HEK293 (cell line): ENCODE measurements around the gene CELSR1.
A peak's percentile ranks its signal among the peaks of the same experiment; 100 is the strongest.

Experiments used
- CTCF ChIA-PET: fragments of 350-600 bp; formaldehyde crosslinking; extraction: SDS; loops from one replicate; lab custom pipeline; 2021; ENCODE audit warnings: antibody characterized with exemption; lab: Yijun Ruan, JAX
- POLR2A ChIA-PET: fragments of 300-600 bp; formaldehyde crosslinking; extraction: SDS; loops from one replicate; lab custom pipeline; 2020; ENCODE audit warnings: antibody characterized with exemption, inconsistent platforms; lab: Yijun Ruan, JAX
- H3K27ac ChIP-seq: fragments of 200-500 bp; sonication (Bioruptor generic); 2 replicates; pipeline ENCODE4 v1.5.1; 2014; ENCODE audit warnings: low read depth, low read length, control low read depth, inconsistent platforms; ENCODE audit errors: extremely low read depth
- H3K36me3 ChIP-seq, 2 experiments: fragments of 200-500 bp in 1 of 2; sonication (Bioruptor generic) in 1 of 2; 1 replicate in 1 of 2; 2 replicates in 1 of 2; pipeline ENCODE4 v1.5.1; 2014 to 2017; ENCODE audit warnings: inconsistent platforms in 2 of 2, low read length in 2 of 2; ENCODE audit not compliant: control insufficient read depth in 2 of 2, insufficient read depth in 1 of 2
- H3K4me1 ChIP-seq: fragments of 200-500 bp; sonication (Bioruptor generic); 2 replicates; pipeline ENCODE4 v1.5.1; 2014; ENCODE audit warnings: mild to moderate bottlenecking, low read length, inconsistent platforms; ENCODE audit not compliant: control insufficient read depth, insufficient read depth
- H3K4me3 ChIP-seq: 2 replicates; pipeline ENCODE4 v1.5.1; 2011; ENCODE audit warnings: low read depth, mild to moderate bottlenecking, control low read depth, low read length, moderate library complexity
- H3K9me3 ChIP-seq: fragments of 200-500 bp; sonication (Bioruptor generic); 2 replicates; pipeline ENCODE4 v1.5.1; 2014; ENCODE audit warnings: low read depth, low read length, inconsistent platforms; ENCODE audit not compliant: control insufficient read depth, insufficient read depth
- BCL11A ChIP-seq: fragments of 450-650 bp; formaldehyde crosslinking; IDR thresholded peaks from 2 replicates; pipeline ENCODE4 v1.5.1; 2016; ENCODE audit warnings: low read depth, missing biosample characterization, missing genetic modification characterization
- GLI2 ChIP-seq: fragments of 450-650 bp; formaldehyde crosslinking; IDR thresholded peaks from 2 replicates; pipeline ENCODE4; 2017; ENCODE audit warnings: missing biosample characterization, missing genetic modification characterization, low read depth, borderline replicate concordance
- KLF1 ChIP-seq: fragments of 450-650 bp; formaldehyde crosslinking; IDR thresholded peaks from 2 replicates; pipeline ENCODE4 v1.5.1; 2016; ENCODE audit warnings: missing biosample characterization, missing genetic modification characterization
- KLF7 ChIP-seq: fragments of 450-650 bp; formaldehyde crosslinking; IDR thresholded peaks from 2 replicates; pipeline ENCODE4 v1.5.1; 2016; ENCODE audit warnings: missing biosample characterization, missing genetic modification characterization, borderline replicate concordance
- MZF1 ChIP-seq: fragments of 450-650 bp; formaldehyde crosslinking; IDR thresholded peaks from 2 replicates; pipeline ENCODE4 v1.5.1; 2017; ENCODE audit warnings: missing biosample characterization, missing genetic modification characterization, borderline replicate concordance
- OSR2 ChIP-seq: fragments of 450-650 bp; formaldehyde crosslinking; IDR thresholded peaks from 2 replicates; pipeline ENCODE4 v1.5.1; 2016; ENCODE audit warnings: missing biosample characterization, missing genetic modification characterization
- SCRT1 ChIP-seq: fragments of 450-650 bp; formaldehyde crosslinking; IDR thresholded peaks from 2 replicates; pipeline ENCODE4 v1.5.1; 2016; ENCODE audit warnings: missing biosample characterization, missing genetic modification characterization, borderline replicate concordance
- SP2 ChIP-seq: fragments of 450-650 bp; formaldehyde crosslinking; IDR thresholded peaks from 2 replicates; pipeline ENCODE4 v1.5.1; 2016; ENCODE audit warnings: missing biosample characterization, missing genetic modification characterization
- SP3 ChIP-seq: fragments of 450-650 bp; formaldehyde crosslinking; IDR thresholded peaks from 2 replicates; pipeline ENCODE4 v1.5.1; 2016; ENCODE audit warnings: missing biosample characterization, missing genetic modification characterization
- ZBTB1 ChIP-seq: fragments of 450-650 bp; formaldehyde crosslinking; IDR thresholded peaks from 2 replicates; pipeline ENCODE4 v1.5.1; 2016; ENCODE audit warnings: missing biosample characterization, missing genetic modification characterization
- ZBTB48 ChIP-seq: fragments of 450-650 bp; formaldehyde crosslinking; IDR thresholded peaks from 2 replicates; pipeline ENCODE4 v1.5.1; 2016; ENCODE audit warnings: missing biosample characterization, missing genetic modification characterization
- ZEB2 ChIP-seq: fragments of 450-650 bp; formaldehyde crosslinking; IDR thresholded peaks from 2 replicates; pipeline ENCODE4 v1.5.1; 2016; ENCODE audit warnings: missing biosample characterization, missing genetic modification characterization
- ZFHX2 ChIP-seq: fragments of 450-650 bp; formaldehyde crosslinking; conservative IDR thresholded peaks from 2 replicates; pipeline ENCODE4 v1.5.1; 2016; ENCODE audit warnings: missing biosample characterization, missing genetic modification characterization
- ZFP37 ChIP-seq: fragments of 450-650 bp; formaldehyde crosslinking; IDR thresholded peaks from 2 replicates; pipeline ENCODE4 v1.5.1; 2016; ENCODE audit warnings: missing biosample characterization, missing genetic modification characterization
- ZNF114 ChIP-seq: fragments of 450-650 bp; formaldehyde crosslinking; IDR thresholded peaks from 2 replicates; pipeline ENCODE4 v1.5.0; 2017; ENCODE audit warnings: missing biosample characterization, missing genetic modification characterization
- ZNF121 ChIP-seq: fragments of 450-650 bp; formaldehyde crosslinking; IDR thresholded peaks from 2 replicates; pipeline ENCODE4 v1.5.1; 2016; ENCODE audit warnings: missing biosample characterization, missing genetic modification characterization
- ZNF221 ChIP-seq: fragments of 450-650 bp; formaldehyde crosslinking; IDR thresholded peaks from 2 replicates; pipeline ENCODE4 v1.5.1; 2017; ENCODE audit warnings: missing biosample characterization, missing genetic modification characterization, borderline replicate concordance
- ZNF292 ChIP-seq: fragments of 450-650 bp; formaldehyde crosslinking; IDR thresholded peaks from 2 replicates; pipeline ENCODE4 v1.5.1; 2016; ENCODE audit warnings: low read depth, missing biosample characterization, missing genetic modification characterization, borderline replicate concordance
- ZNF341 ChIP-seq: fragments of 450-650 bp; formaldehyde crosslinking; IDR thresholded peaks from 2 replicates; pipeline ENCODE4; 2016; ENCODE audit warnings: low read depth, missing biosample characterization, missing genetic modification characterization
- ZNF354C ChIP-seq: fragments of 450-650 bp; formaldehyde crosslinking; IDR thresholded peaks from 2 replicates; pipeline ENCODE4 v1.5.1; 2016; ENCODE audit warnings: missing biosample characterization, missing genetic modification characterization, low read depth, borderline replicate concordance
- ZNF426 ChIP-seq: fragments of 450-650 bp; formaldehyde crosslinking; IDR thresholded peaks from 2 replicates; pipeline ENCODE4 v1.5.1; 2017; ENCODE audit warnings: missing biosample characterization, missing genetic modification characterization, mild to moderate bottlenecking, inconsistent platforms, moderate library complexity
- ZNF514 ChIP-seq: fragments of 450-650 bp; formaldehyde crosslinking; IDR thresholded peaks from 2 replicates; pipeline ENCODE4 v1.5.1; 2016; ENCODE audit warnings: missing biosample characterization, missing genetic modification characterization
- ZNF621 ChIP-seq: fragments of 450-650 bp; formaldehyde crosslinking; IDR thresholded peaks from 2 replicates; pipeline ENCODE4 v1.5.1; 2017; ENCODE audit warnings: missing biosample characterization, missing genetic modification characterization
- ZNF654 ChIP-seq: fragments of 450-650 bp; formaldehyde crosslinking; IDR thresholded peaks from 2 replicates; pipeline ENCODE4 v1.5.1; 2016; ENCODE audit warnings: low read depth, missing biosample characterization, missing genetic modification characterization
- ZNF660 ChIP-seq: fragments of 450-650 bp; IDR thresholded peaks from 2 replicates; pipeline ENCODE4 v1.5.1; 2018; ENCODE audit warnings: missing biosample characterization, mild to moderate bottlenecking, missing genetic modification characterization
- ZNF785 ChIP-seq: fragments of 450-650 bp; formaldehyde crosslinking; IDR thresholded peaks from 2 replicates; pipeline ENCODE4 v1.5.1; 2016; ENCODE audit warnings: missing biosample characterization, missing genetic modification characterization
- ZSCAN16 ChIP-seq: fragments of 450-650 bp; formaldehyde crosslinking; IDR thresholded peaks from 2 replicates; pipeline ENCODE4 v1.5.1; 2016; ENCODE audit warnings: missing biosample characterization, missing genetic modification characterization
- TF ChIP-seq, protein P1 (sequence below): fragments of 450-650 bp; formaldehyde crosslinking; IDR thresholded peaks from 2 replicates; pipeline ENCODE4 v1.5.0; 2017; ENCODE audit warnings: missing biosample characterization, missing genetic modification characterization, borderline replicate concordance

The CELSR1 gene

DNA sequence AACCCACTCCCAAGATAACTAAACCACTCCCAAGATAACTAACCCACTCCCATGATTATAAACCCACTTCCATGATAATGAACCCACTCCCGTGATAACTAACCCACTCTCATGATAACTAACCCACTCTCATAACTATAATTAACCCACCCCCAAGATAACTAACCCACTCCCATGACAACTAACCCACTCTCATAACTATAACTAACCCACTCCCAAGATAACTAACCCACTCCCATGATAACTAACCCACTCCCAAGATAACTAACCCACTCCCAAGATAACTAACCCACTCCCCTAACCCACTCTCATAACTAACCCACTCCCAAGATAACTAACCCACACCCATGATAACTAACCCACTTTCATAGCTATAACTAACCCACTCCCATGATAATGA is 30.1 kb upstream of the CELSR1 start:
- no peaks in the 10 kb centered on the region for H3K36me3 ChIP-seq
- ChIA-PET POLR2A (no interaction called here), CTCF (interaction anchor here (0.9 kb wide), 1 partner anchor 236 kb away, joined by 3 read pairs; no protein-coding TSS in a partner anchor)
- H3K9me3 ChIP-seq = no peaks in the 10 kb centered on the region
- no peak overlapping the region for H3K27ac ChIP-seq
- H3K4me3 ChIP-seq = no peak overlapping the region
- TF ChIP-seq ZNF221 (tag by site-specific recombination) = no peak
- no peak for TF ChIP-seq ZFP37 (tag by site-specific recombination)
- TF ChIP-seq ZNF785 (tag by site-specific recombination) = no peak
- no peaks in the 10 kb centered on the region for H3K4me1 ChIP-seq

DNA sequence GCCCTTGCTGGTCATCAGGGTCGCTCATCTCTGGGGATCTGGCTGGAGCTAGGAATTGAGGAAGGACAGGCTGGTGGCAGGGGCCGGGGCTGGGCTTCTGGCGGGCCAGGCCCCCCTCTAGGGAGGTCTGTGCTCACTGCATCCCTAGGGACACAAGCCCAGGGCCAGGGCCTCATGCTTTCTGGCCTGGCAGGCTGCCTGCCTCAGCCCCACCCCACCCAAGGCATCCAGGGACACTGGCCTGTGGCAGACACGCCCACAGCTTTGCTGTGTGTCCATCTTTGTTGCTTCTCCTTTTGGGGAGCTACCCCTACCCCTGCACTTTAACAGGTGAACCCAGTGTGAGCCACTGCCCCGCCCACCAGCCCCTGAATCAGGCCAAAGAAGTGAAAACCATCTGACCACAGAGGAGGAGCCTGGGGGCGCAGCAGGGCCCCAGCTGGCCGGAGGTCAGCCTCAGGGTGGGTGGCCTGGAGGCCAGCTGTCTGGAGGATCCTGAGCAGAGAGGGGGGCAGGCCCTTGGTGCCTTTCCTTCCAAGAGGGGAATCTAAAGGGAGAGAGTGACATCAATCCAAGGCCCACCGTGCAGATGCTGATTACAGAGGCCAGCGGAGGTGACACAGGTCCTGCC is 26.8 kb upstream of the CELSR1 start:
- no peaks in the 10 kb centered on the region for H3K36me3 ChIP-seq
- ChIA-PET CTCF (interaction anchor here (0.6 to 2.5 kb wide), 23 partner anchors 9 to 288 kb away, joined by 3 to 31 read pairs (median 6); no protein-coding TSS in a partner anchor), POLR2A (interaction anchor here (1.1 kb wide), 1 partner anchor 138 kb away, joined by 3 read pairs; no protein-coding TSS in a partner anchor)
- no peaks in the 10 kb centered on the region for H3K4me1 ChIP-seq
- H3K27ac ChIP-seq = no peak overlapping the region
- TF ChIP-seq ZNF514 (tag by site-specific recombination) (no peak), KLF7 (tag by site-specific recombination) (no peak), KLF1 (0 out of 2 replicates have a peak, but pooled peaks have one; percentile 6), GLI2 (tag by site-specific recombination) (no peak)
- TF ChIP-seq, protein P1, sequence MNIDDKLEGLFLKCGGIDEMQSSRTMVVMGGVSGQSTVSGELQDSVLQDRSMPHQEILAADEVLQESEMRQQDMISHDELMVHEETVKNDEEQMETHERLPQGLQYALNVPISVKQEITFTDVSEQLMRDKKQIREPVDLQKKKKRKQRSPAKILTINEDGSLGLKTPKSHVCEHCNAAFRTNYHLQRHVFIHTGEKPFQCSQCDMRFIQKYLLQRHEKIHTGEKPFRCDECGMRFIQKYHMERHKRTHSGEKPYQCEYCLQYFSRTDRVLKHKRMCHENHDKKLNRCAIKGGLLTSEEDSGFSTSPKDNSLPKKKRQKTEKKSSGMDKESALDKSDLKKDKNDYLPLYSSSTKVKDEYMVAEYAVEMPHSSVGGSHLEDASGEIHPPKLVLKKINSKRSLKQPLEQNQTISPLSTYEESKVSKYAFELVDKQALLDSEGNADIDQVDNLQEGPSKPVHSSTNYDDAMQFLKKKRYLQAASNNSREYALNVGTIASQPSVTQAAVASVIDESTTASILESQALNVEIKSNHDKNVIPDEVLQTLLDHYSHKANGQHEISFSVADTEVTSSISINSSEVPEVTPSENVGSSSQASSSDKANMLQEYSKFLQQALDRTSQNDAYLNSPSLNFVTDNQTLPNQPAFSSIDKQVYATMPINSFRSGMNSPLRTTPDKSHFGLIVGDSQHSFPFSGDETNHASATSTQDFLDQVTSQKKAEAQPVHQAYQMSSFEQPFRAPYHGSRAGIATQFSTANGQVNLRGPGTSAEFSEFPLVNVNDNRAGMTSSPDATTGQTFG (tag by site-specific recombination) = no peak
- H3K4me3 ChIP-seq = no peak overlapping the region
- no peaks in the 10 kb centered on the region for H3K9me3 ChIP-seq

DNA sequence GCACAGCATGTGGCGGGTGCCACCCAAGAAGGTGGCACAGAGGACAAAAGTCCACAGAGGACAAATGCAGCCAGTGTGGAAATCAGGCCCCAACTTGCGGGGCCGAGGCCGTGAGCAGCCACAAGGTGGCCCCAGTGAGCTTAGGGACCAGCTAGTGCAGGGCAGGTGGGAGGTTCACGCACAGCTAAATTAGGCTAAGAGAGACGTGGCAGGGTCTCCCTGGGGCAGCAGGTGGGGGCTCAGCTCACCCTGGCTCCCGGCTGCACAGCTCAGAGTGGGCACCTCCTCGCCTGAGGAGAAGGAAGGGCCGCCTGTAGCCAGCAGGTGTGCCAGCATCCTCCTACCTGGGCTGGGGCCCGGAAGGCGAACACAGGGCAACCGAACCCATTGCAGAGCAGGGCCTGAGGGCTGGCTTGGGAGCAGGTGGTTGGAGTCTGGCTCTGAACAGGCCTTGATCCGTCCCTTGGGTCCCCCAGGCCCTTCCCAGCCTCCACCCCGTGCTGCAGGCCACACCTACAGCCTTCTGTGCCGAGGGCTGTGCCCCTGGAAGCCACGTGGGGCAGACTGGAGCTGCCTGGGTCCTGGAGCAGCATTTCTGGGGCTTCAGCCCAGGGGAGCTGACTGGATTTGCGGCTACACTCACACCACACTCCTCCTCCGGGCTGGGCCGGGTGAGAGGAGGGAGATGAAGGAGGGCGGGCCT is 26.1 kb upstream of the CELSR1 start:
- H3K36me3 ChIP-seq = no peaks in the 10 kb centered on the region
- H3K4me1 ChIP-seq = no peaks in the 10 kb centered on the region
- no peaks in the 10 kb centered on the region for H3K9me3 ChIP-seq
- ChIA-PET POLR2A (interaction anchor here (0.7 to 1.3 kb wide), 5 partner anchors 12 to 296 kb away, joined by 3 to 6 read pairs (median 4); partner anchors contain the start of genes TBC1D22A and TTC38), CTCF (interaction anchor here (0.5 to 2.5 kb wide), 51 partner anchors 9 to 388 kb away, joined by 3 to 31 read pairs (median 4); no protein-coding TSS in a partner anchor)
- no peak overlapping the region for H3K27ac ChIP-seq
- H3K4me3 ChIP-seq = no peak overlapping the region
- TF ChIP-seq ZEB2 (0 out of 2 replicates have a peak, but pooled peaks have one; percentile 39), ZNF121 (tag by site-specific recombination) (0 out of 2 replicates have a peak, but pooled peaks have one; percentile 18), ZBTB1 (tag by site-specific recombination) (no peak), ZNF654 (tag by site-specific recombination) (peak; percentile 73), SCRT1 (tag by site-specific recombination) (no peak), ZNF660 (tag by site-specific recombination) (no peak), ZNF341 (0 out of 2 replicates have a peak, but pooled peaks have one; percentile 46), SP3 (tag by site-specific recombination) (peak; percentile 44; the same call in 1 of the 2 replicates), ZNF426 (tag by site-specific recombination) (no peak), ZSCAN16 (tag by site-specific recombination) (no peak), ZNF292 (tag by site-specific recombination) (no peak), ZNF621 (tag by site-specific recombination) (no peak), ZNF114 (tag by site-specific recombination) (no peak), BCL11A (no peak), OSR2 (tag by site-specific recombination) (no peak), SP2 (tag by site-specific recombination) (0 out of 2 replicates have a peak, but pooled peaks have one; percentile 5), MZF1 (tag by site-specific recombination) (no peak), ZFHX2 (peak; percentile 25; the same call in 1 of the 2 replicates), ZNF354C (tag by site-specific recombination) (no peak), ZBTB48 (tag by site-specific recombination) (peak; percentile 97)
